Mesendoderm (in vitro differentiated cells): ENCODE measurements around the gene FAM110C.
A peak's percentile ranks its signal among the peaks of the same experiment; 100 is the strongest.

Source experiments
- DNase-seq: peaks from one replicate; pipeline ENCODE4 v3.0.0; 2013
- H2AK5ac ChIP-seq: 2 replicates; pipeline ENCODE4 v1.6.1; 2013; ENCODE audit warnings: low read length, inconsistent platforms
- H2BK120ac ChIP-seq: 2 replicates; pipeline ENCODE4 v1.6.1; 2013; ENCODE audit warnings: low read depth, mild to moderate bottlenecking, low read length, moderate library complexity, mixed read lengths
- H2BK15ac ChIP-seq: replicated peaks from 2 replicates; pipeline ENCODE4 v1.6.1; 2013; ENCODE audit warnings: low read depth, mild to moderate bottlenecking, moderate library complexity
- H2BK5ac ChIP-seq: 2 replicates; pipeline ENCODE4 v1.6.1; 2013; ENCODE audit warnings: low read length, inconsistent platforms
- H3K18ac ChIP-seq: 2 replicates; pipeline ENCODE4 v1.6.1; 2013; ENCODE audit warnings: mild to moderate bottlenecking, low read length, mixed read lengths
- H3K23ac ChIP-seq: one replicate; pipeline ENCODE4 v1.6.1; 2013; ENCODE audit warnings: low read length
- H3K27ac ChIP-seq: 2 replicates; pipeline ENCODE4 v1.5.1; 2013; ENCODE audit warnings: low read depth, mild to moderate bottlenecking, inconsistent platforms, low read length, moderate library complexity
- H3K27me3 ChIP-seq: 2 replicates; pipeline ENCODE4 v1.6.1; 2013; ENCODE audit warnings: low read length, control low read depth, mild to moderate bottlenecking, inconsistent platforms; ENCODE audit not compliant: insufficient read depth, poor library complexity
- H3K36me3 ChIP-seq: 2 replicates; pipeline ENCODE4 v1.6.1; 2013; ENCODE audit warnings: low read length, inconsistent platforms; ENCODE audit not compliant: control insufficient read depth, insufficient read depth
- H3K4ac ChIP-seq: one replicate; pipeline ENCODE4 v1.6.1; 2013; ENCODE audit warnings: low read depth, mild to moderate bottlenecking, low read length, moderate library complexity
- H3K4me1 ChIP-seq: 2 replicates; pipeline ENCODE4 v1.6.1; 2013; ENCODE audit warnings: low read depth, low read length, inconsistent platforms; ENCODE audit not compliant: control insufficient read depth
- H3K4me2 ChIP-seq: 2 replicates; pipeline ENCODE4 v1.6.1; 2013; ENCODE audit warnings: low read length
- H3K4me3 ChIP-seq: 2 replicates; pipeline ENCODE4 v1.5.1; 2013; ENCODE audit warnings: mild to moderate bottlenecking, low read length
- H3K56ac ChIP-seq: one replicate; pipeline ENCODE4 v1.6.1; 2013; ENCODE audit warnings: low read length
- H3K79me1 ChIP-seq: 2 replicates; pipeline ENCODE4 v1.6.1; 2013; ENCODE audit warnings: low read length, inconsistent platforms
- H3K79me2 ChIP-seq: 2 replicates; pipeline ENCODE4 v1.6.1; 2013; ENCODE audit warnings: mild to moderate bottlenecking, low read length; ENCODE audit not compliant: control insufficient read depth, insufficient read depth
- H3K9ac ChIP-seq: 2 replicates; pipeline ENCODE4 v1.6.1; 2013; ENCODE audit warnings: low read length, inconsistent platforms
- H4K5ac ChIP-seq: one replicate; pipeline ENCODE4 v1.6.1; 2013; ENCODE audit warnings: low read length
- H4K8ac ChIP-seq: one replicate; pipeline ENCODE4 v1.6.1; 2013; ENCODE audit warnings: low read depth, mild to moderate bottlenecking, control low read depth, low read length, moderate library complexity
- WGBS: extraction: QIAGEN DNeasy Blood & Tissue Kit; methylation state at CpG from one replicate; pipeline ENCODE4 v1.1.7; 2013; ENCODE audit warnings: low lambda C conversion rate, missing lambda C conversion rate; ENCODE audit not compliant: insufficient coverage; ENCODE audit errors: extremely low coverage; 5-methylcytosine and 5-hydroxymethylcytosine counted together

FAM110C gene

GRCh38 chr2:38155-38554 is 8.2 kb downstream of the FAM110C start:
- H3K18ac ChIP-seq: no peak overlapping the region
- H3K27ac ChIP-seq: no peak overlapping the region
- WGBS: no CpG with 5 or more reads among the region's 6 CpGs
- H3K4me3 ChIP-seq: no peak overlapping the region
- no peaks in the 10 kb centered on the region for H3K79me2 ChIP-seq
- no peak overlapping the region for H4K5ac ChIP-seq
- H4K8ac ChIP-seq: no peak overlapping the region
- H3K56ac ChIP-seq: no peak overlapping the region
- no peaks in the 10 kb centered on the region for H3K36me3 ChIP-seq
- no peaks in the 10 kb centered on the region for H3K79me1 ChIP-seq
- H3K4ac ChIP-seq: no peak overlapping the region
- no peak overlapping the region for H3K23ac ChIP-seq
- no peak overlapping the region for H2BK15ac ChIP-seq
- H3K27me3 ChIP-seq: no peaks in the 10 kb centered on the region
- H3K4me1 ChIP-seq: no peaks in the 10 kb centered on the region
- H2BK120ac ChIP-seq: no peak overlapping the region
- H3K4me2 ChIP-seq: no peak overlapping the region
- DNase-seq: peak; percentile 23
- H2BK5ac ChIP-seq: no peak overlapping the region
- no peak overlapping the region for H2AK5ac ChIP-seq
- H3K9ac ChIP-seq: no peak overlapping the region

- Histone ChIP-seq H3K27ac (no peak overlapping the region), H2BK120ac (no peak overlapping the region), H3K79me1 (no peaks in the 10 kb centered on the region), H3K4me3 (no peak overlapping the region), H3K18ac (no peak overlapping the region), H2BK15ac (no peak overlapping the region), H3K4me1 (no peaks in the 10 kb centered on the region), H4K8ac (no peak overlapping the region), H3K56ac (no peak overlapping the region), H4K5ac (no peak overlapping the region), H3K4ac (no peak overlapping the region), H3K36me3 (no peaks in the 10 kb centered on the region), H3K79me2 (no peaks in the 10 kb centered on the region), H3K23ac (no peak overlapping the region), H2BK5ac (no peak overlapping the region), H2AK5ac (no peak overlapping the region), H3K4me2 (no peak overlapping the region), H3K27me3 (no peaks in the 10 kb centered on the region), H3K9ac (no peak overlapping the region)
- WGBS: no CpG with 5 or more reads among the region's 1 CpG
- no peak for DNase-seq
Observed at GRCh38 chr2:36318-36717, 10.0 kb downstream of the FAM110C start.

- Histone ChIP-seq H3K27ac (no peak overlapping the region), H4K8ac (no peak overlapping the region), H2BK5ac (no peak overlapping the region), H3K9ac (no peak overlapping the region), H3K23ac (no peak overlapping the region), H3K4me2 (no peak overlapping the region), H3K27me3 (no peaks in the 10 kb centered on the region), H3K18ac (no peak overlapping the region), H3K4ac (no peak overlapping the region), H3K4me1 (no peaks in the 10 kb centered on the region), H3K79me1 (no peaks in the 10 kb centered on the region), H2AK5ac (no peak overlapping the region), H2BK120ac (no peak overlapping the region), H4K5ac (no peak overlapping the region), H2BK15ac (no peak overlapping the region), H3K56ac (no peak overlapping the region), H3K79me2 (no peaks in the 10 kb centered on the region), H3K4me3 (no peak overlapping the region), H3K36me3 (no peaks in the 10 kb centered on the region)
- DNase-seq: peak; percentile 31
- WGBS: no CpG with 5 or more reads among the region's 5 CpGs
Observed at GRCh38 chr2:35852-36251, 10.5 kb downstream of the FAM110C start.

DNA sequence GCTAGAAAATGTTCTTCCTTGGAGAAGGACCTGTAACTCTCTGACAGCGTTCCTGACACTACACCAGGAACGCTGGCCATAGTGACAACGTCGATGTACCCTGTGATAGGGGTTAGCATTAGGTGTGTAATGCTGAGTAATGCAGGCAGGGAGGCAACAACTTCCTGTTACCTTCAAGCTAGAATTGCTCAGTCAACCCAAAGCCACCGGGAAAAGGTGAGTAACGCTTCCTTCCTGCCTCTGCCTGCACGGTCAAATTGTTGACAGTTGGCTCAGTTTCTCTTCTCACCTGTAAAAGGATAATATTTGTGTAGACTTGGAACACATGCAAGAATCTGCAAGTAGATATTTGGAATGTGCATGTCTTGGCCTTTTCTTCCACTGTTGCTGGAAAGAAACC is 12.7 kb downstream of the FAM110C start:
- no peaks in the 10 kb centered on the region for H3K79me2 ChIP-seq
- H3K9ac ChIP-seq: no peak overlapping the region
- no peak overlapping the region for H2BK15ac ChIP-seq
- H3K4me2 ChIP-seq: no peak overlapping the region
- H2AK5ac ChIP-seq: no peak overlapping the region
- WGBS: no CpG with 5 or more reads among the region's 7 CpGs
- DNase-seq: peak; percentile 47
- H3K56ac ChIP-seq: no peak overlapping the region
- no peak overlapping the region for H2BK5ac ChIP-seq
- no peak overlapping the region for H2BK120ac ChIP-seq
- H3K18ac ChIP-seq: no peak overlapping the region
- no peak overlapping the region for H3K27ac ChIP-seq
- no peak overlapping the region for H3K23ac ChIP-seq
- H3K27me3 ChIP-seq: no peaks in the 10 kb centered on the region
- H3K36me3 ChIP-seq: no peaks in the 10 kb centered on the region
- no peak overlapping the region for H4K5ac ChIP-seq
- H3K4me3 ChIP-seq: no peak overlapping the region
- no peak overlapping the region for H4K8ac ChIP-seq
- H3K79me1 ChIP-seq: no peaks in the 10 kb centered on the region
- no peaks in the 10 kb centered on the region for H3K4me1 ChIP-seq
- H3K4ac ChIP-seq: no peak overlapping the region

GRCh38 chr2:32068-32467 is 14.2 kb downstream of the FAM110C start:
- Histone ChIP-seq H3K23ac (no peak overlapping the region), H3K4ac (no peak overlapping the region), H3K27ac (no peak overlapping the region), H2BK120ac (no peak overlapping the region), H3K36me3 (no peaks in the 10 kb centered on the region), H2AK5ac (no peak overlapping the region), H3K4me1 (no peaks in the 10 kb centered on the region), H3K27me3 (no peaks in the 10 kb centered on the region), H3K18ac (no peak overlapping the region), H3K79me1 (no peaks in the 10 kb centered on the region), H4K5ac (no peak overlapping the region), H3K9ac (no peak overlapping the region), H3K79me2 (no peaks in the 10 kb centered on the region), H4K8ac (no peak overlapping the region), H3K4me2 (no peak overlapping the region), H2BK5ac (no peak overlapping the region), H2BK15ac (no peak overlapping the region), H3K4me3 (no peak overlapping the region), H3K56ac (no peak overlapping the region)
- WGBS: no CpG with 5 or more reads among the region's 5 CpGs
- no peak for DNase-seq

DNA sequence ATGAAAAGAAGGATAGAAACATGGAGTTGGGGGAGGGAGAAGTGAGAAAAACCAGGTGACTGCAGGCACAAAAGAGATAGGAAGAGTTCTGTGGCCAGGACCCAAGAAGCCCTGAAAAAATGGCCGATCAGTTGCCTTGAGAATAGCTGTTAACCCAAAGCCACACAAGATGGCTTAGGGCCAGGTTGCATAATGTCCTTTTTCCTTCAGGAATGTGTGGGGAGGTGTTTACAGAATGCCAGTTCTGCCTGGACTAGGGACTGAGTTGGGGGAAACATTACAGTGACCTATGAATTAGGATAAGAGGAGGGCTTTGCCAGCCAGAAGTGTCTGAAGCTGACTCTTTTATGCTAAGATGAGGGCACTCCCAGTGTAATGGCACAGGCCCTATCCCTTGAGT is 17.1 kb downstream of the FAM110C start:
- H3K4me3 ChIP-seq: no peak overlapping the region
- H2BK15ac ChIP-seq: no peak overlapping the region
- no peak overlapping the region for H3K27ac ChIP-seq
- no peaks in the 10 kb centered on the region for H3K36me3 ChIP-seq
- H3K18ac ChIP-seq: no peak overlapping the region
- H4K5ac ChIP-seq: no peak overlapping the region
- no peak overlapping the region for H3K23ac ChIP-seq
- H3K4me2 ChIP-seq: no peak overlapping the region
- H2AK5ac ChIP-seq: no peak overlapping the region
- DNase-seq: no peak
- no peak overlapping the region for H3K56ac ChIP-seq
- H3K9ac ChIP-seq: no peak overlapping the region
- WGBS: no CpG with 5 or more reads among the region's 1 CpG
- H3K4ac ChIP-seq: no peak overlapping the region
- H3K79me2 ChIP-seq: no peaks in the 10 kb centered on the region
- no peak overlapping the region for H2BK120ac ChIP-seq
- no peaks in the 10 kb centered on the region for H3K27me3 ChIP-seq
- no peaks in the 10 kb centered on the region for H3K4me1 ChIP-seq
- no peaks in the 10 kb centered on the region for H3K79me1 ChIP-seq
- H2BK5ac ChIP-seq: no peak overlapping the region
- H4K8ac ChIP-seq: no peak overlapping the region
